Measurements from ENCODE around the gene MYO9B. TPM values are rescaled to one million over a fixed set of nuclear protein-coding genes. Genes with fewer than 3 reads are reported as not detected.

Gene MYO9B
- total and polyA plus RNA-seq, 2 of the 13 experiments (the other 11 are each of a cell fraction or from before 2014, with no cell fraction given), result 18.0 to 18.3 TPM

DNA sequence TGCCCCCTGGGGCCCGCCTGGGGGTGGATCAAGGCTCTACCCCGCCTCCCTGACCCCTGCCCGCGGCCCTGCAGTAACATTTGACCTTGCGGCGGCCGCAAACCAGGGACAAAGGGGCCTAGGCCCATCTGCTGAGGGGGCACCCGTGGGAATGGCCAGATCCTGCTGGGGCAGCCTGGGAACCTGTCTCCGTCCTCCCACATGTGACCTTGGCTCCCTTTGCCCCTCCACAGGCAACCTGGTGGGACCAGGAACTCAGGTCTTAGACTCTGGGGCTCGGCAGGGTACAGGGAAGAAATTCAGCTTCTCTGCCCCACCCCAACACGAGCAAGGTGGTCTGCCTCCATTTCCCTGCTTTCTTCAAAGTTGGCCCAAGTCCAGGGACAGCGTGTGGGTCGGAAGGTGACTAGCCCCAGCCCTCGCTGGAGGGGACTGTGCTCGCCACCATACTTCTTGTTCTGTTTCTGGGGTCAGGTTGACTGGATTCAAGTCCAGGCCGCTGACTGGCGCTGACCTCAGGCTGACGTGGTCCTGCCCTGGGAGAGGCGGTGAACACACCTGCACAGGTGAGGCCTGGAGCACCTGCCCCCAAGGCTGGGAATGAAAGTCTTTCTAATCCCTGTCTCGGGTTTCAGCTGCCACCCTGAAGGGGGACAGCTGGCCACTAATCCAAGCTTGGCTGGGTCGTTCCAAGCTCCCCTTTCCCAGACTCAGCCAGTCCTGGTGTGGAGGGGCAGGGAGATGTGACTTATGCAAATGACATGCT is 172.6 kb downstream of the MYO9B start (continued):
- TF ChIP-seq ZHX2 (IDR thresholded peaks at IDR 0.05; ENCODE audit: low read depth) (0 out of 2 replicates have a peak, but pooled peaks have one; percentile 29), ZHX2 (CRISPR knock-in tag; IDR thresholded peaks at IDR 0.05; ENCODE audit: borderline replicate concordance) (no peak), ISL2 (CRISPR knock-in tag; IDR thresholded peaks at IDR 0.05) (peak; percentile 89), MBNL3 (CRISPR knock-in tag; conservative IDR thresholded peaks at IDR 0.05) (no peak), ZMYM2 (CRISPR knock-in tag; IDR thresholded peaks at IDR 0.05) (peak; percentile 68; the same call in 1 of the 2 replicates), NRL (CRISPR knock-in tag; IDR thresholded peaks at IDR 0.05; ENCODE audit: borderline replicate concordance) (peak; percentile 82; the same call in 1 of the 2 replicates), ZNF737 (CRISPR knock-in tag; IDR thresholded peaks at IDR 0.05; ENCODE audit: borderline replicate concordance) (no peak), ELF1 (CRISPR knock-in tag; IDR thresholded peaks at IDR 0.05) (peak; percentile 46), HBP1 (CRISPR knock-in tag; IDR thresholded peaks at IDR 0.05; ENCODE audit: low read depth) (0 out of 2 replicates have a peak, but pooled peaks have one; percentile 78), KAT8 (CRISPR knock-in tag; IDR thresholded peaks at IDR 0.05) (peak; percentile 78), GZF1 (CRISPR knock-in tag; IDR thresholded peaks at IDR 0.05) (no peak), ZNF772 (CRISPR knock-in tag; IDR thresholded peaks at IDR 0.05) (no peak; the same call in 1 of the 2 replicates), GATAD1 (CRISPR knock-in tag; IDR thresholded peaks at IDR 0.05) (peak; percentile 69), ESRRA (CRISPR knock-in tag; IDR thresholded peaks at IDR 0.05; ENCODE audit: low read depth) (peak; percentile 97), ZNF674 (CRISPR knock-in tag; IDR thresholded peaks at IDR 0.05; ENCODE audit: low read depth) (no peak), THYN1 (CRISPR knock-in tag; IDR thresholded peaks at IDR 0.05; ENCODE audit: borderline replicate concordance, low read depth) (no peak), MAFK (conservative IDR thresholded peaks at IDR 0.05 in 1 of 2, IDR thresholded peaks at IDR 0.05 in 1 of 2; ENCODE audit: low read length in 2 of 2) (no peak)
- TF ChIP-seq, protein P1, sequence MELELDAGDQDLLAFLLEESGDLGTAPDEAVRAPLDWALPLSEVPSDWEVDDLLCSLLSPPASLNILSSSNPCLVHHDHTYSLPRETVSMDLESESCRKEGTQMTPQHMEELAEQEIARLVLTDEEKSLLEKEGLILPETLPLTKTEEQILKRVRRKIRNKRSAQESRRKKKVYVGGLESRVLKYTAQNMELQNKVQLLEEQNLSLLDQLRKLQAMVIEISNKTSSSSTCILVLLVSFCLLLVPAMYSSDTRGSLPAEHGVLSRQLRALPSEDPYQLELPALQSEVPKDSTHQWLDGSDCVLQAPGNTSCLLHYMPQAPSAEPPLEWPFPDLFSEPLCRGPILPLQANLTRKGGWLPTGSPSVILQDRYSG (CRISPR knock-in tag; IDR thresholded peaks at IDR 0.05), result no peak
- TF ChIP-seq, protein P2, sequence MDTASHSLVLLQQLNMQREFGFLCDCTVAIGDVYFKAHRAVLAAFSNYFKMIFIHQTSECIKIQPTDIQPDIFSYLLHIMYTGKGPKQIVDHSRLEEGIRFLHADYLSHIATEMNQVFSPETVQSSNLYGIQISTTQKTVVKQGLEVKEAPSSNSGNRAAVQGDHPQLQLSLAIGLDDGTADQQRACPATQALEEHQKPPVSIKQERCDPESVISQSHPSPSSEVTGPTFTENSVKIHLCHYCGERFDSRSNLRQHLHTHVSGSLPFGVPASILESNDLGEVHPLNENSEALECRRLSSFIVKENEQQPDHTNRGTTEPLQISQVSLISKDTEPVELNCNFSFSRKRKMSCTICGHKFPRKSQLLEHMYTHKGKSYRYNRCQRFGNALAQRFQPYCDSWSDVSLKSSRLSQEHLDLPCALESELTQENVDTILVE (CRISPR knock-in tag; IDR thresholded peaks at IDR 0.05), result peak; percentile 75; the same call in 1 of the 2 replicates
